Thyroid gland (tissue), 4 donors: ENCODE measurements around the gene EPS8. TPM values are rescaled to one million over a fixed set of nuclear protein-coding genes. Genes with fewer than 3 reads are reported as not detected.
A peak's percentile ranks its signal among the peaks of the same experiment; 100 is the strongest.

Source experiments
- DNase-seq, 2 donors: peaks; one replicate each; pipeline ENCODE4 v3.0.0-alpha.2; 2019
- H3K27ac ChIP-seq, 3 donors: fragments of 200-600 bp; sonication (generic); 1 replicate in 2 of 3; 2 replicates in 1 of 3; pipeline ENCODE4 v1.5.1; 2016 to 2019; ENCODE audit warnings: mild to moderate bottlenecking in 1 of 3, moderate library complexity in 1 of 3
- H3K27me3 ChIP-seq: fragments of 200-600 bp; sonication (generic); one replicate; pipeline ENCODE4 v1.5.1; 2019
- H3K36me3 ChIP-seq, 2 donors: fragments of 200-600 bp; sonication (generic); one replicate each; pipeline ENCODE4 v1.5.1; 2016 to 2019
- H3K4me1 ChIP-seq, 2 donors: fragments of 200-600 bp; sonication (generic); one replicate each; pipeline ENCODE4 v1.5.1; 2017 to 2019
- H3K4me3 ChIP-seq, 3 donors: fragments of 200-600 bp; sonication (generic); replicated peaks in 1 of 3; 1 replicate in 2 of 3; 2 replicates in 1 of 3; pipeline ENCODE4 v1.5.1; 2016; ENCODE audit warnings: mild to moderate bottlenecking in 1 of 3
- H3K9me3 ChIP-seq: fragments of 200-600 bp; sonication (generic); one replicate; pipeline ENCODE4 v1.5.1; 2017
- CTCF ChIP-seq, 6 experiments: fragments of 200-600 bp in 3 of 6; fragments of 450-650 bp in 3 of 6; sonication (generic) in 3 of 6; IDR thresholded peaks; one replicate each; pipeline ENCODE4 v1.5.1; 2016 to 2019; ENCODE audit warnings: antibody characterized with exemption in 6 of 6, mild to moderate bottlenecking in 2 of 6, inconsistent platforms in 1 of 6, moderate library complexity in 1 of 6
- POLR2A ChIP-seq, 2 donors: fragments of 450-650 bp; IDR thresholded peaks; one replicate each; pipeline ENCODE4 v1.6.1; 2017; ENCODE audit warnings: antibody characterized with exemption in 2 of 2, mild to moderate bottlenecking in 2 of 2, moderate library complexity in 1 of 2
- WGBS, 2 donors: methylation state at CpG; one replicate each; pipeline ENCODE4 v1.1.5; 2017; 5-methylcytosine and 5-hydroxymethylcytosine counted together
- intact Hi-C: fragments of 100-400 bp; cut with DNase I; formaldehyde crosslinking; loops from one replicate; pipeline ENCODE4 v1.15.1; 2023
- total RNA-seq, 4 donors: library from RNA; depleted of rRNA; stranded (reverse); fragments of >200 nt; gene quantifications; one replicate each; pipeline ENCODE4 v1.2.3, GENCODE V29; 2016

The EPS8 gene
- total RNA-seq, 4 donors from 2014 or later = 78.0 to 127 (median 110) TPM

GRCh38 chr12:15602051-15602672, 187.0 kb downstream of the EPS8 start:
- TF ChIP-seq CTCF (IDR thresholded peaks at IDR 0.05) (no peak), POLR2A (IDR thresholded peaks at IDR 0.05) (no peak)
- Histone ChIP-seq H3K27ac (no peak overlapping the region), H3K27me3 (no peaks in the 10 kb centered on the region), H3K4me3 (no peak overlapping the region), H3K4me1 (peaks cover 10 to 11% of the 10 kb centered on the region in 2 donors), H3K36me3 (no peaks in the 10 kb centered on the region), H3K9me3 (no peaks in the 10 kb centered on the region)
- intact Hi-C loops = loop anchor here (10.0 kb wide), 1 partner anchor 193 kb away; no protein-coding TSS in a partner anchor
- DNase-seq = no peak
- 89 to 93% methylated on average over 3 of the region's 3 CpGs for whole genome bisulfite sequencing, 2 donors

GRCh38 chr12:15601210-15601800, 187.9 kb downstream of the EPS8 start:
- TF ChIP-seq POLR2A (IDR thresholded peaks at IDR 0.05) = no peak
- no peak for TF ChIP-seq CTCF (IDR thresholded peaks at IDR 0.05)
- intact Hi-C loops = loop anchor here (10.0 kb wide), 1 partner anchor 193 kb away; no protein-coding TSS in a partner anchor
- no peak for DNase-seq
- Histone ChIP-seq H3K27me3 (no peaks in the 10 kb centered on the region), H3K27ac (no peak overlapping the region), H3K36me3 (no peaks in the 10 kb centered on the region), H3K9me3 (no peaks in the 10 kb centered on the region), H3K4me3 (no peak overlapping the region), H3K4me1 (peaks cover 10 to 11% of the 10 kb centered on the region in 2 donors)
- 98 to 99% methylated on average over 1 of the region's 1 CpG for WGBS, 2 donors

- Histone ChIP-seq H3K36me3 (no peaks in the 10 kb centered on the region), H3K27ac (no peak overlapping the region), H3K4me3 (no peak overlapping the region), H3K9me3 (no peaks in the 10 kb centered on the region), H3K4me1 (peaks cover 10 to 11% of the 10 kb centered on the region in 2 donors), H3K27me3 (no peaks in the 10 kb centered on the region)
- TF ChIP-seq CTCF (IDR thresholded peaks at IDR 0.05) (no peak), POLR2A (IDR thresholded peaks at IDR 0.05) (no peak)
- DNase-seq = no peak
- 88 to 92% methylated on average over 7 of the region's 7 CpGs for WGBS, 2 donors
- intact Hi-C loops = loop anchor here (10.0 kb wide), 1 partner anchor 194 kb away; no protein-coding TSS in a partner anchor
These were observed 188.8 kb downstream of the EPS8 start for GRCh38 chr12:15600223-15600935.

- DNase-seq = peak; percentile 78
- no peaks in the 10 kb centered on the region for H3K27me3 ChIP-seq
- WGBS, 2 donors = 26 to 28% methylated on average over 4 of the region's 4 CpGs
- H3K36me3 ChIP-seq = no peaks in the 10 kb centered on the region
- no peak for TF ChIP-seq POLR2A (IDR thresholded peaks at IDR 0.05)
- TF ChIP-seq CTCF (IDR thresholded peaks at IDR 0.05) = no peak
- no peaks in the 10 kb centered on the region for H3K9me3 ChIP-seq
- H3K4me1 ChIP-seq = peaks cover 10 to 11% of the 10 kb centered on the region in 2 donors
- H3K4me3 ChIP-seq = no peak overlapping the region
- H3K27ac ChIP-seq = peak overlapping the region; percentile 25 to 52 (median 48)
- intact Hi-C loops = loop anchor here (10.0 kb wide), 1 partner anchor 195 kb away; no protein-coding TSS in a partner anchor
These were observed 189.7 kb downstream of the EPS8 start for GRCh38 chr12:15599266-15600037.
